H1 (cell line): Measurements from ENCODE around the gene SLC7A5. TPM values are rescaled to one million over a fixed set of nuclear protein-coding genes. Genes with fewer than 3 reads are reported as not detected.
A peak's percentile ranks its signal among the peaks of the same experiment; 100 is the strongest.

ENCODE experiments used
- microRNA-seq, 2 experiments: library from miRNA; unstranded; fragments of <30 nt; microRNA quantifications; one replicate each; pipeline versions ENCODE4 to v1.2.0, GENCODE V29; 2016 to 2020; ENCODE audit warnings: borderline microRNAs expressed in 2 of 2, borderline number of aligned reads in 2 of 2, borderline replicate concordance in 1 of 2
- polyA plus RNA-seq, 7 experiments: library from polyadenylated mRNA; depleted of rRNA in 3 of 7; stranded (reverse) in 5 of 7; unstranded in 2 of 7; fragments of >200 nt in 5 of 7; fragments of 200-250 nt in 2 of 7; gene quantifications; 1 replicate in 5 of 7; 2 replicates in 1 of 7; 4 replicates in 1 of 7; pipeline versions ENCODE4 v1.2.1 to v1.2.3, GENCODE V29; 2011 to 2013; ENCODE audit warnings: missing spikeins in 2 of 7, mixed read lengths in 2 of 7
- small RNA-seq: library from polyadenylated mRNA; stranded (forward); fragments of <200 nt; extraction: miRNeasy Mini kit (QIAGEN cat#:217004); gene quantifications from one replicate; pipeline ENCODE3, GENCODE V24; 2013; ENCODE audit not compliant: insufficient read depth
- total RNA-seq: library from RNA; stranded (reverse); fragmentation: NEBNext Ultra II Directional; extraction: Animal tissue kit (Norgen Biotek cat#: 25700); gene quantifications from 2 replicates; pipeline ENCODE4 v1.2.1, GENCODE V29; 2021

Gene SLC7A5
- total and polyA plus RNA-seq, 2 of the 8 experiments (the other 6 are each of a cell fraction or from before 2014, with no cell fraction given): 68.2 to 341 TPM

Small RNA genes within 50 kb of the gene (microRNA-seq; reads per million reads assigned to microRNA genes)
- gene MIR6775: 0 reads per million in 2 experiments

Small RNA genes within 50 kb of the gene (small RNA-seq; reads per million reads assigned to genes)
- gene MIR6775: 3.6 reads per million, percentile 47 among the genes with 10 or more reads in this experiment

Other genes starting within 250 kb of the SLC7A5 start
- gene KLHDC4, start 103.5 kb downstream of the SLC7A5 start, total RNA-seq: 55.6 and 63.9 TPM in 2 replicates
- 23.7 and 39.0 TPM in 2 replicates for gene KLHDC4, start 103.5 kb downstream of the SLC7A5 start, polyA plus RNA-seq (2011; rRNA removed)
- gene CA5A, start 67.0 kb upstream of the SLC7A5 start, total RNA-seq: not detected in 2 replicates
- not detected in 2 replicates for gene CA5A, start 67.0 kb upstream of the SLC7A5 start, polyA plus RNA-seq (2011; rRNA removed)
- 39.3 and 39.8 TPM in 2 replicates for gene BANP, start 81.9 kb upstream of the SLC7A5 start, total RNA-seq
- gene BANP, start 81.9 kb upstream of the SLC7A5 start, polyA plus RNA-seq (2011; rRNA removed): 25.8 and 29.0 TPM in 2 replicates